GM23248 (cell line): ENCODE data around the gene LYZL2.

Experiments used
- EZH2 ChIP-seq: fragments of 200-600 bp; sonication (generic); IDR thresholded peaks from 2 replicates; pipeline ENCODE4 v1.6.1; 2018; ENCODE audit warnings: antibody characterized with exemption, mild to moderate bottlenecking; ENCODE audit not compliant: insufficient read depth, poor library complexity, severe bottlenecking
- EZH2phosphoT487 ChIP-seq: fragments of 200-600 bp; sonication (generic); IDR thresholded peaks from 2 replicates; pipeline ENCODE4 v1.6.1; 2018; ENCODE audit warnings: antibody characterized with exemption, moderate library complexity, mild to moderate bottlenecking, low read depth; ENCODE audit not compliant: insufficient read depth

- TF ChIP-seq EZH2 (no peak), EZH2phosphoT487 (no peak)
These were observed 45.2 kb upstream of the LYZL2 start for GRCh38 chr10:30674796-30675195.
